Keratinocyte (primary cell): ENCODE measurements around the gene SLC38A6.

Experiments
- EZH2 ChIP-seq: IDR thresholded peaks from one replicate; pipeline ENCODE4 v1.6.1; 2012; ENCODE audit warnings: inconsistent platforms, mild to moderate bottlenecking, low read length, moderate library complexity
- TF ChIP-seq, protein P1 (sequence below), 3 experiments: IDR thresholded peaks in 1 of 3; conservative IDR thresholded peaks in 1 of 3; optimal IDR thresholded peaks in 1 of 3; 2 replicates in 2 of 3; 3 replicates in 1 of 3; pipeline versions ENCODE3 to v1.5.1; 2011; ENCODE audit warnings: low read length in 3 of 3, mild to moderate bottlenecking in 3 of 3, moderate library complexity in 2 of 3, control low read depth in 1 of 3, inconsistent platforms in 1 of 3; ENCODE audit not compliant: insufficient read depth in 2 of 3; ENCODE audit errors: extremely low read depth in 1 of 3

DNA sequence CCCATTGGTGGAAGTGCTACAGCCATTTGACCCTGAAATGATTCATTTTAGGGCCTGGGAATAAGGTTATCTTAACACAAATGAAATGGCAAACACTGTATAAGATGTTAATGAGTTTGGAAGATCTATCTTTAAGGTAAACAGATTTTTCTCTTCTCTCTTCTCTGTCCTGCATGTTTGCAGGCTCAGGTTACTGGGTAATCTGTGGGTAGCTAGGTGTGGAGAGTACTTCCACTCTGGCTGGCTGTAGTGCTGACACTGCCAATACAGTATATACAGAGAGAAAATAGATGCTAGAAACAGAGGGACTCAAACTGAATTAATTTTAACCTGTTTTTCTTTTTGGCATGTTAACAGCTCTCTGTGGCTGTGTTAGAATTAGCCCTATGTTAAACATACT, 84.6 kb downstream of the SLC38A6 start:
- TF ChIP-seq, protein P1, sequence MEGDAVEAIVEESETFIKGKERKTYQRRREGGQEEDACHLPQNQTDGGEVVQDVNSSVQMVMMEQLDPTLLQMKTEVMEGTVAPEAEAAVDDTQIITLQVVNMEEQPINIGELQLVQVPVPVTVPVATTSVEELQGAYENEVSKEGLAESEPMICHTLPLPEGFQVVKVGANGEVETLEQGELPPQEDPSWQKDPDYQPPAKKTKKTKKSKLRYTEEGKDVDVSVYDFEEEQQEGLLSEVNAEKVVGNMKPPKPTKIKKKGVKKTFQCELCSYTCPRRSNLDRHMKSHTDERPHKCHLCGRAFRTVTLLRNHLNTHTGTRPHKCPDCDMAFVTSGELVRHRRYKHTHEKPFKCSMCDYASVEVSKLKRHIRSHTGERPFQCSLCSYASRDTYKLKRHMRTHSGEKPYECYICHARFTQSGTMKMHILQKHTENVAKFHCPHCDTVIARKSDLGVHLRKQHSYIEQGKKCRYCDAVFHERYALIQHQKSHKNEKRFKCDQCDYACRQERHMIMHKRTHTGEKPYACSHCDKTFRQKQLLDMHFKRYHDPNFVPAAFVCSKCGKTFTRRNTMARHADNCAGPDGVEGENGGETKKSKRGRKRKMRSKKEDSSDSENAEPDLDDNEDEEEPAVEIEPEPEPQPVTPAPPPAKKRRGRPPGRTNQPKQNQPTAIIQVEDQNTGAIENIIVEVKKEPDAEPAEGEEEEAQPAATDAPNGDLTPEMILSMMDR (optimal IDR thresholded peaks at IDR 0.05 in 1 of 3, IDR thresholded peaks at IDR 0.05 in 1 of 3, conservative IDR thresholded peaks at IDR 0.05 in 1 of 3; ENCODE audit: extremely low read depth in 1 of 3, insufficient read depth in 2 of 3, low read length in 3 of 3): no peak
- no peak for TF ChIP-seq EZH2
